ENCODE measurements around the gene UBR3. TPM values are rescaled to one million over a fixed set of nuclear protein-coding genes. Genes with fewer than 3 reads are reported as not detected.
"Not testable (repeated sequence)": the region's sequence is repeated elsewhere in the genome, so short reads cannot be mapped to it uniquely, and the experiment has no call there.

Gene UBR3
- total RNA-seq, 4 donors from 2014 or later = 40.0 to 147 (median 87.7) TPM

DNA sequence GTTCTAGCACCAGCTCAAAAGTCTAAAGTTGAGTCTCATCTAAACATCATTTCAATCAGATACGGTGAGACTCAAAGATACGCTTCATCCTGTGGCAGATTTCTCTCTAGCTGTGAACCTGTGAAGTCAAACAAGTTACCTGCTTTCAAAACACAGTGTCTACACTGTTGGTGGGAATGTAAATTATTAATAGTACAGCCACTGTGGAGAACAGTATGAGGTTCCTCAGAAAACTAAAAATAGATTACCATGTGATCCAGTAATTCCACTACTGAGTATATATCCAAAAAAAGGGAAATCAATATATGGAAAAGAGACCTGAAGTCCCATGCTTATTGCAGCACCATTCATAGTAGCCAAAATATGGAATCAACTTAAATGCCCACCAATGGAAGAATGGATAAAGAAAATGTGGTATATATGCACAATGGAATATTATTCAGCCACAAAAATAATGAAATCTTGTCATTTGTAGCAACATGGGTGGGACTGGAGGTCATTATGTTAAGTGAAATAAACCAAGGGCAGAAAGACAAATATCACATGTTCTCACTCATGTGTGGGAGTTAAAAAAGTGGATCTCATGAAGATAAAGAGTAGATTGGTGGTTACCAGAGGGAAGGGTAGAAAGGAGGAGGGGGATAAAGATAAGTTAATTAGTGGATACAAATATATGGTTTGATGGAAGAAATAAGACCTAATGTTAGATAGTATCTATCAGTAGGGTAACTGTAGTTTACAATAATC lies 11.7 kb downstream of the UBR3 start:
- intact Hi-C loops (cut with DNase I; ENCODE audit: low total_unique reads) = no loop called here
- Histone ChIP-seq H3K27me3 (no peaks in the 10 kb centered on the region), H3K9me3 (no peaks in the 10 kb centered on the region), H3K4me3 (no peak overlapping the region), H3K36me3 (no peaks in the 10 kb centered on the region), H3K27ac (no peak overlapping the region), H3K4me1 (peaks cover 12 to 16% of the 10 kb centered on the region in 2 donors)
- DNase-seq = no peak
- TF ChIP-seq, protein P1, sequence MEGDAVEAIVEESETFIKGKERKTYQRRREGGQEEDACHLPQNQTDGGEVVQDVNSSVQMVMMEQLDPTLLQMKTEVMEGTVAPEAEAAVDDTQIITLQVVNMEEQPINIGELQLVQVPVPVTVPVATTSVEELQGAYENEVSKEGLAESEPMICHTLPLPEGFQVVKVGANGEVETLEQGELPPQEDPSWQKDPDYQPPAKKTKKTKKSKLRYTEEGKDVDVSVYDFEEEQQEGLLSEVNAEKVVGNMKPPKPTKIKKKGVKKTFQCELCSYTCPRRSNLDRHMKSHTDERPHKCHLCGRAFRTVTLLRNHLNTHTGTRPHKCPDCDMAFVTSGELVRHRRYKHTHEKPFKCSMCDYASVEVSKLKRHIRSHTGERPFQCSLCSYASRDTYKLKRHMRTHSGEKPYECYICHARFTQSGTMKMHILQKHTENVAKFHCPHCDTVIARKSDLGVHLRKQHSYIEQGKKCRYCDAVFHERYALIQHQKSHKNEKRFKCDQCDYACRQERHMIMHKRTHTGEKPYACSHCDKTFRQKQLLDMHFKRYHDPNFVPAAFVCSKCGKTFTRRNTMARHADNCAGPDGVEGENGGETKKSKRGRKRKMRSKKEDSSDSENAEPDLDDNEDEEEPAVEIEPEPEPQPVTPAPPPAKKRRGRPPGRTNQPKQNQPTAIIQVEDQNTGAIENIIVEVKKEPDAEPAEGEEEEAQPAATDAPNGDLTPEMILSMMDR (IDR thresholded peaks at IDR 0.05) = no peak
- TF ChIP-seq POLR2A (IDR thresholded peaks at IDR 0.05) = no peak

DNA sequence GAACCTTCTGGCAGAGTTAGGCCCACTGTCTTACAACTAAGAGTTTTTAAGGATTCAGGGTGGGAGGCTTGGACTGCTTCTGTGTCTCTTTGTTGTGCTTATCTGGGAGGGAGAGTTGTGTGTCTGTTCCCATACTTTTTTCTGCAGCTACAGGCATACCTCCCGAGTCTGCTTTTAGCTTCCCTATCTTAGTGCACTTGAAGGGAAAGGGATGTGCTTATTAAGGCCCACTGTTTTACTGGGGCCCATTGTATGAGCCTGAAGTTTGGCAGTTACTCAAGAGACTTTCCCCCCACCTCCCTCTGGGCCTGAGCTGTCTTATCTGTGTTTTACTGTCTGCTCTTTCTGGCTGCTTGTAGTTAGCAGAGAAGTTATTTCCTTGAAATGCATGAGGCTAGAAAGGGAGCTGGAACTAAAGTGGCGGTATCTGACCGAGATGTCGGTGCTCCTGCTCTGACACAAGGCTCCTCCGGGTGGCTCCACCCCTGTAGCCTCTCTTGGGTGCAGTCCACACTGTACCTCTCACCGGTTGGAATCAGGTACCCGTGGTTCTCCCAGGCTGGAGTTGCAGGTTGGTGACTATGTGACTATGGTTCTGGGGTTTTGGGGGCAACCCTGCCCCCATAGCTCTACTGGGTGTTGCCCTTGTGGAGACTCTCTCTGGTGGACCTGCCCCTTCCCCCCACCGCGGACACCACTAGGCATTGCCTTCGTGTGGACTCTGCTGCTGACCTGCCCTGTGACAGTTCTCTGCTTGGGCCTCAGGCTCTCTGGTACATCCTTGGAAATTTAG lies 12.9 kb downstream of the UBR3 start:
- DNase-seq = no peak
- Histone ChIP-seq H3K4me3 (no peak overlapping the region), H3K27ac (no peak overlapping the region), H3K4me1 (peaks cover 8 to 16% of the 10 kb centered on the region in 2 donors), H3K9me3 (no peaks in the 10 kb centered on the region), H3K36me3 (no peaks in the 10 kb centered on the region), H3K27me3 (no peaks in the 10 kb centered on the region)
- intact Hi-C loops (cut with DNase I; ENCODE audit: low total_unique reads) = no loop called here
- TF ChIP-seq, protein P1 (IDR thresholded peaks at IDR 0.05) = no peak
- TF ChIP-seq POLR2A (IDR thresholded peaks at IDR 0.05) = no peak

DNA sequence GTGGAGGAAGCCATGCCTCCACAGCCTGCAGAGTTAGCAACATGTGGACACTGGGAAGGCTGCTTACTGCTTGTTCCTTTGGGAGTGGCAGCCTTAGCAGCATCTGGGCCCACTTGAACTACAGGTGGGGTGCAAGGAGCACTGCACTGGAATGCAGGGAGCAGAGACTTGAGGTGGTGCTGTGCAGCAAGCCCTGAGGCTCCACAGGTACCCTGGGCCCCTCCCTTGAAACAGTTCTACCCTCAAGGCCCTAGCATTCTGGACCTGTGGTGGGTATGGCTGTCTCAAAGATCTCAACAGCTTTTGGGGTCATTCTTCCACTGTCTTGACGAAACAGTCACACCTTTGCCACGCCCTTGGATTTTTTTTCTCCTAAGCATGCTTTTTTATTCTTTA lies 13.5 kb downstream of the UBR3 start:
- Histone ChIP-seq H3K27ac (no peak overlapping the region), H3K9me3 (no peaks in the 10 kb centered on the region)
- intact Hi-C loops (cut with DNase I; ENCODE audit: low total_unique reads) = no loop called here

DNA sequence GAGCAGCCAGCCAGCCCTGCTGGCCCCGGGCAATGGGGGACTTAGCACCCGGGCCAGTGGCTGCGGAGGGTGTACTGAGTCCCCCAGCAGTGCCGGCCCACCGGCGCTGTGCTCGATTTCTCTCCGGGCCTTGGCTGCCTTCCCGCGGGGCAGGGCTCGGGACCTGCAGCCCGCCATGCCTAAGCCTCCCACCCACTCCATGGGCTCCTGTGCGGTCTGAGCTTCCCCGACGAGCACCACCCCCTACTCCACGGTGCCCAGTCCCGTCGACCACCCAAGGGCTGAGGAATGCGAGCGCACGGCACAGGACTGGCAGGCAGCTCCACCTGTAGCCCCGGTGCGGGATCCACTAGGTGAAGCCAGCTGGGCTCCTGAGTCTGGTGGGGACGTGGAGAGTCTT lies 14.4 kb downstream of the UBR3 start:
- peaks cover 8 to 16% of the 10 kb centered on the region in 2 donors for H3K4me1 ChIP-seq
- DNase-seq; intact Hi-C loops (cut with DNase I; ENCODE audit: low total_unique reads); H3K4me3 ChIP-seq; H3K36me3 ChIP-seq; H3K27ac ChIP-seq; H3K9me3 ChIP-seq; H3K27me3 ChIP-seq: not testable (repeated sequence)

More for the DNA sequence above, 13.5 kb downstream of the UBR3 start:
- TF ChIP-seq POLR2A (IDR thresholded peaks at IDR 0.05) = no peak
- TF ChIP-seq, protein P1 (IDR thresholded peaks at IDR 0.05) = no peak
- DNase-seq = no peak
- peaks cover 8 to 16% of the 10 kb centered on the region in 2 donors for H3K4me1 ChIP-seq
- H3K36me3 ChIP-seq = no peaks in the 10 kb centered on the region
- no peak overlapping the region for H3K4me3 ChIP-seq
- H3K27me3 ChIP-seq = no peaks in the 10 kb centered on the region

DNA sequence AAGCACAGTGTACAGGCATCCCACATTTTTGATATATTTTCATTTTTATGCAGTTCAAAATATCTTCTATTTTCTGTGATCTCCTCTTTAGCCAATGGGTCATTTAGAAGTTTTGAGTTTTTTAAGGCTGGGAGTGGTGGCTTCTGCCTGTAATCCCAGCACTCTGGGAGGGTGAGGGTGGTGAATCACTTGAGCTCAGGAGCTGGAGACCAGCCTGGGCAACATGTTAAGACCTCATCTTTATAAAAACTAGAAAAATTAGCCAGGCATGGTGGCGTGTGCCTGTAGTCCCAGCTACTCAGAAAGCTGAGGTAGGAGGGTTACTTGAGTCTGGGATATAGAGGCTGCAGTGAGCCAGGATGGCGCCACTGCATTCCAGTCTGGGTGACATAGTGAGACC lies 17.8 kb downstream of the UBR3 start:
- no peak overlapping the region for H3K27ac ChIP-seq
- intact Hi-C loops (cut with DNase I; ENCODE audit: low total_unique reads) = no loop called here
- H3K36me3 ChIP-seq = no peaks in the 10 kb centered on the region

DNA sequence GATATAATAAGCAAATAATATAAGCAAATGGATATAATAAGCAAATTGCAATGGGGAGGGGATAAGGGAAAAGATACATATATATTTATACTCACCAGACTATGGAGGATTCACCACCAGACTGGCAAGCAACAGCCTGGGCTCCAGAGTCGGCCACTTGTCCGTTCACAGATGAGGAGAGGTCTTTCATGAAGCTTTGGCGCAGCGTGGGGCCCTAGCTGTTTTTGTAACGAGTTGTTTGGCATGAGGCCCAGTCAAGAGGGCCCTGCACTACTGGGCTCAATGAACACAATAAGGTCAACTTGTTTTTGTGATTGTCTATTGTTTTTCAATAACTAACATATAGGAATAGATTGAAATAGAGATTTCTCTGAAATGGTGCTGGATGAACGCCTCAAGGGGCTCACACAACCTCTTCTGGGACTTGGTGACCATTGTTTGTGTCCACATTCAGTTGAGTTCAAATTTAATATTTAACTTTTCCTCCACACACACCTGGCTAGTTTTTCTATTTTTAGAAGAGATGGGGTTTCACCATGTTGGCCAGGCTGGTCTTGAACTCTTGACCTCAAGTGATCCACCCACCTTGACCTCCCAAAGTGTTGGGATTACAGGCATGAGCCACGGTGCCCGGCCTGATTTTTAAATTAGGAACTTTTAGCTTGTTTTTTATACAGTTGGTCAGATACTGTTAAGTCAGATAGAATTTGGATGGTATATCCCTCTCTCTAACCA lies 21.9 kb downstream of the UBR3 start:
- DNase-seq; H3K27me3 ChIP-seq; H3K4me1 ChIP-seq; H3K4me3 ChIP-seq; intact Hi-C loops (cut with DNase I; ENCODE audit: low total_unique reads); H3K27ac ChIP-seq; H3K9me3 ChIP-seq; H3K36me3 ChIP-seq: not testable (repeated sequence)

More for the DNA sequence above, 17.8 kb downstream of the UBR3 start:
- Histone ChIP-seq H3K4me3 (no peak overlapping the region), H3K4me1 (peaks cover 0 to 6% of the 10 kb centered on the region in 2 donors), H3K9me3 (no peaks in the 10 kb centered on the region), H3K27me3 (no peaks in the 10 kb centered on the region)
- DNase-seq = no peak
- TF ChIP-seq, protein P1 (IDR thresholded peaks at IDR 0.05) = no peak
- no peak for TF ChIP-seq POLR2A (IDR thresholded peaks at IDR 0.05)
